ENCODE results near the gene TRIO. TPM values are rescaled to one million over a fixed set of nuclear protein-coding genes. Genes with fewer than 3 reads are reported as not detected.

Gene TRIO
- polyA plus RNA-seq, 1 donor (not counting 4 experiments of a cell fraction or from before 2014, with no cell fraction given): 57.2 TPM

DNA sequence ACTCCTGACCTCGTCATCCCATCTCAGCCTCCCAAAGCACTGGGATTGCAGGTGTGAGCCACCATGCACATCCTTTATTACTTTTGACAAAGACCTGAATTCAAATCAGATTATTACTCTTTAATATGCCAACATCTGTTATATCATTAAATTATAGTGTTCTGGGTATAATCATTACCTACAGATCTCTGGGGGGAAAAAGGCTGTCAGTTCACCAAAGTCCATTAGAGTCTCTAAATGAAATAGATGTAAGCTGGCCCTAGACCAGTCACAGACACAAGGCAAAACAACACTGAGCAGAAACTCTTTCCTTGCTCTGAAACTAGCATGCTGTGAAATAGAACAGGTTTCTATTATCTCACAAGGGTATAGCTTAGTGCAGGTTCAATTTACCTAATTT is 21.6 kb upstream of the TRIO start:
- Histone ChIP-seq H3K79me2 (ENCODE audit: control insufficient read depth, insufficient read depth, low read length) (no peaks in the 10 kb centered on the region), H4K20me1 (ENCODE audit: control insufficient read depth, extremely low read depth, insufficient read depth, low read length) (no peaks in the 10 kb centered on the region), H3K27ac (ENCODE audit: control insufficient read depth, insufficient read depth, low read length) (no peak overlapping the region), H2AFZ (ENCODE audit: control insufficient read depth, low read length) (no peak overlapping the region), H3K9me3 (ENCODE audit: control insufficient read depth, low read depth, low read length) (no peaks in the 10 kb centered on the region), H3K9ac (ENCODE audit: control insufficient read depth, extremely low read depth, insufficient read depth, low read length) (no peak overlapping the region), H3K4me2 (ENCODE audit: control insufficient read depth, extremely low read depth, insufficient read depth, low read depth, low read length) (no peak overlapping the region), H3K36me3 (ENCODE audit: control insufficient read depth in 2 of 2, extremely low read depth in 1 of 2, insufficient read depth in 2 of 2, low read length in 2 of 2) (no peaks in the 10 kb centered on the region), H3K4me3 (ENCODE audit: control insufficient read depth in 2 of 3, extremely low read depth in 1 of 3, insufficient read depth in 2 of 3, low read depth in 1 of 3, low read length in 3 of 3) (no peak overlapping the region), H3K9me1 (ENCODE audit: control insufficient read depth, extremely low read depth, insufficient read depth, low read length) (no peaks in the 10 kb centered on the region), H3K27me3 (ENCODE audit: control insufficient read depth, extremely low read depth, insufficient read depth, low read length) (no peaks in the 10 kb centered on the region), H3K4me1 (ENCODE audit: control insufficient read depth, extremely low read depth, insufficient read depth, low read length) (peaks cover 6% of the 10 kb centered on the region)
- DNase-seq (ENCODE audit: low read depth, low spot score) (no peak), FAIRE-seq (no peak)
- dilution Hi-C loops (cut with MboI; ENCODE audit: extremely low pct_ligation_motif_present, low sequenced_read_pairs): no loop called here
- TF ChIP-seq EZH2 (IDR thresholded peaks at IDR 0.05; ENCODE audit: low read length): no peak
- TF ChIP-seq, protein P1, sequence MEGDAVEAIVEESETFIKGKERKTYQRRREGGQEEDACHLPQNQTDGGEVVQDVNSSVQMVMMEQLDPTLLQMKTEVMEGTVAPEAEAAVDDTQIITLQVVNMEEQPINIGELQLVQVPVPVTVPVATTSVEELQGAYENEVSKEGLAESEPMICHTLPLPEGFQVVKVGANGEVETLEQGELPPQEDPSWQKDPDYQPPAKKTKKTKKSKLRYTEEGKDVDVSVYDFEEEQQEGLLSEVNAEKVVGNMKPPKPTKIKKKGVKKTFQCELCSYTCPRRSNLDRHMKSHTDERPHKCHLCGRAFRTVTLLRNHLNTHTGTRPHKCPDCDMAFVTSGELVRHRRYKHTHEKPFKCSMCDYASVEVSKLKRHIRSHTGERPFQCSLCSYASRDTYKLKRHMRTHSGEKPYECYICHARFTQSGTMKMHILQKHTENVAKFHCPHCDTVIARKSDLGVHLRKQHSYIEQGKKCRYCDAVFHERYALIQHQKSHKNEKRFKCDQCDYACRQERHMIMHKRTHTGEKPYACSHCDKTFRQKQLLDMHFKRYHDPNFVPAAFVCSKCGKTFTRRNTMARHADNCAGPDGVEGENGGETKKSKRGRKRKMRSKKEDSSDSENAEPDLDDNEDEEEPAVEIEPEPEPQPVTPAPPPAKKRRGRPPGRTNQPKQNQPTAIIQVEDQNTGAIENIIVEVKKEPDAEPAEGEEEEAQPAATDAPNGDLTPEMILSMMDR (optimal IDR thresholded peaks at IDR 0.05 in 1 of 3, IDR thresholded peaks at IDR 0.05 in 1 of 3, conservative IDR thresholded peaks at IDR 0.05 in 1 of 3; ENCODE audit: extremely low read depth in 1 of 3, insufficient read depth in 2 of 3, low read length in 3 of 3): no peak

DNA sequence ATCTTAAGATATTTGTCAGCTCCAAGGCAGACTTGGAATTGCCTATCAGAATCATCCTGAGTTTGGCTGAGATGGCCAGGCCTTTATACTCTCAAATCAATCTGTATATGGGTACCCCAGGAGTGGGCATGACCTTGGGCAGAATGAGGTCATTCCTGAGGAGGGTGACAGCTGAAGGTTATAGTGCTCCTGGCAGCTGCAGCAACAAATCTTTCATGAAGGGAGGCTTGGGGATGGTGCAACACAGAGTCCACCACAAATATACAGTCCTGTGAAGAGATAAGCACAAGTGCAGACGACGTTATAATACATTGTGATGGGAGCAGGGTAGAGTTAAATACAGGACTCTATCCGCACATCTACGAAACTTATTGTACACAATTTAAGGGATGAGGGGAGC is 21.1 kb upstream of the TRIO start:
- no peak for FAIRE-seq
- DNase-seq (ENCODE audit: low read depth, low spot score): no peak

More for the DNA sequence above, 21.1 kb upstream of the TRIO start:
- Histone ChIP-seq H3K79me2 (ENCODE audit: control insufficient read depth, insufficient read depth, low read length) (no peaks in the 10 kb centered on the region), H3K27ac (ENCODE audit: control insufficient read depth, insufficient read depth, low read length) (no peak overlapping the region), H4K20me1 (ENCODE audit: control insufficient read depth, extremely low read depth, insufficient read depth, low read length) (no peaks in the 10 kb centered on the region), H3K9me1 (ENCODE audit: control insufficient read depth, extremely low read depth, insufficient read depth, low read length) (no peaks in the 10 kb centered on the region), H3K4me3 (ENCODE audit: control insufficient read depth in 2 of 3, extremely low read depth in 1 of 3, insufficient read depth in 2 of 3, low read depth in 1 of 3, low read length in 3 of 3) (no peak overlapping the region), H3K36me3 (ENCODE audit: control insufficient read depth in 2 of 2, extremely low read depth in 1 of 2, insufficient read depth in 2 of 2, low read length in 2 of 2) (no peaks in the 10 kb centered on the region), H3K4me2 (ENCODE audit: control insufficient read depth, extremely low read depth, insufficient read depth, low read depth, low read length) (no peak overlapping the region), H3K9ac (ENCODE audit: control insufficient read depth, extremely low read depth, insufficient read depth, low read length) (no peak overlapping the region), H3K9me3 (ENCODE audit: control insufficient read depth, low read depth, low read length) (no peaks in the 10 kb centered on the region), H3K4me1 (ENCODE audit: control insufficient read depth, extremely low read depth, insufficient read depth, low read length) (peaks cover 6% of the 10 kb centered on the region), H3K27me3 (ENCODE audit: control insufficient read depth, extremely low read depth, insufficient read depth, low read length) (no peaks in the 10 kb centered on the region), H2AFZ (ENCODE audit: control insufficient read depth, low read length) (no peak overlapping the region)
- dilution Hi-C loops (cut with MboI; ENCODE audit: extremely low pct_ligation_motif_present, low sequenced_read_pairs): no loop called here
- no peak for TF ChIP-seq EZH2 (IDR thresholded peaks at IDR 0.05; ENCODE audit: low read length)
- TF ChIP-seq, protein P1 (optimal IDR thresholded peaks at IDR 0.05 in 1 of 3, IDR thresholded peaks at IDR 0.05 in 1 of 3, conservative IDR thresholded peaks at IDR 0.05 in 1 of 3; ENCODE audit: extremely low read depth in 1 of 3, insufficient read depth in 2 of 3, low read length in 3 of 3): no peak

Measured in keratinocyte (primary cell).